Skin of body (tissue), 2 donors: ENCODE data around the gene UMODL1. TPM values are rescaled to one million over a fixed set of nuclear protein-coding genes. Genes with fewer than 3 reads are reported as not detected.
A peak's percentile ranks its signal among the peaks of the same experiment; 100 is the strongest.

Experiments used
- DNase-seq: peaks from one replicate; lab custom pipeline; 2025; lab: John Stamatoyannopoulos, UW
- total RNA-seq: library from RNA; depleted of rRNA; stranded (reverse); fragments of >200 nt; gene quantifications from one replicate; pipeline ENCODE4 v1.2.3, GENCODE V29; 2014

The UMODL1 gene
- total RNA-seq, 1 donor from 2014 or later: under 0.01 TPM

DNA sequence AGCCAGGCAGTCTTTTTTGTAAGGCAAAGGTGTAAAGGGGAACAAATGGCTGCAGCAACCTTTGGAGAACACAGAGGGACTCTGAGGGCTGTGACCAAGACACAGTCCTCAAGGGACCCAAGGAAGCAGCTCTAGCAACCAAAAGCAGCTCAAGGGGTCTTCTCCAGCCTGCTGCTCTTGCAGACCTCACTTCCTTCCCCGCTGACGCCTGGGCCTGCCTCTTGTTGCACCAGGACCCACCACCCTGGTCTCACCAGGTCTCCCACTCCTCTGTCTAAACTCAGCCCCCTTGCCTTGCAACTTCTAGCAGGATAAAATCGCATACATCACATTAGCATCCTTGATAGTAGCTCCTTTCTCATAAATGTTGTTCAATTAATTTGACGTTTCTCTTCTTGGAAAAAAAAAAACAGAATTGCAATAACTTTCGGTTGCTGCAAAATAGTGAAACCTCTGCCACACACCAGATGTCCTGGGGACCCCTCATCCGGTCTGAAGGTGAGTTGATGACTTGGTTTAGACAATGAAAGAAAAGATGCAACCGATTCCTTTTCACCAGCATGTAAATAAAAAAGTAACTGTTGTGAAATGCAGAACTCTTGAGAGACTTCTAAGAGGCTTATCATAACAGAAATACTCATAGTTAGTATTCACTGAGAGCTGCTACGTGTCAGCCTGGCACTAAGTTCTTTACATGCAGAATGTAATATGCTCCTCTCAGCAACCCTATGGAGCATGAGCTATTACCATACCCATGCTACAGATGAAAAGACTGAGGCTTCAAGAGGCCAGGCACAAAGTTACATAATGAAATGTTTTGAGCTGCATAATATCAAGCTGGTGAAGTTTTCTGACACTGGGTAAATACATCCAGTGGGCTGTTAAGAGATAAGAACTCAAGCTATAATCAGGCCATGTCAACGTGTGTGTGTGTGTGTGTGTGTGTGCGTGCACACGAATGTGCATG lies 58.5 kb downstream of the UMODL1 start:
- DNase-seq: no peak

DNA sequence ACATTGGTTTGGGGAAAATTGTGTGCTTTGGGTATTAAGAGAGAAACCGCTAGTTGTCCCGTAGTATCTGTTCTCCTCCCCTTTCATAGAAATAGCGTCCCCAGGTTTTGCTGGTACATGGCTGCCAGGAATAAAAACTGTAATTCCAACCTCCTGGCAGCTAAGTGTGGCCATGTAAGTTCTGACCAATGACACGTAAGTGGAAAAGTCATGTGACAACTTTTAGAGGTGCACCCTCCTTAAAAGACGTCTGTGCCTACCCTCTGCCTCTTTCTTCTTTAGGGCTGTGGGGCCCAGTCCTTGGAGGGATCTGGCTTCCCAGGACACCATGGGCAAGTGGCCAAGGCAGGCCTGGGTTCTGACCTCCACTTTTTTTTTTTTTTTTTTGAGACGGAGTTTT lies 59.3 kb downstream of the UMODL1 start:
- DNase-seq: no peak

DNA sequence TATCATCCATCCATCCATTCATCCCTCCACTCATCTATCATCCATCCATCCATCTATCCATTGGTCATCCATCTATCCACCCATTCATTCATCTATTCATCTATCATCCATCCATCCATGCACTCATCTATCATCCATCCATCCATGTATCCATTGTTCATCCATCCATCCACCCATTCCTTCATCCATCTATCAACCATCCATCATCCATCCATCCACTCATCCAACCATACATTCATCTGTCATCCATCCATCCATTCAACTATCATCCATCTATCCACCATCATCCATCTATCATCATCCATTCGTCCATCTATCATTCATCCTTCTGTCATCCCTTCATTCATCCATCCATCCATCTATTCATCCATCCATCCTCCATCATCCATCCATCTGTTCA lies 61.1 kb downstream of the UMODL1 start:
- DNase-seq: no peak

DNA sequence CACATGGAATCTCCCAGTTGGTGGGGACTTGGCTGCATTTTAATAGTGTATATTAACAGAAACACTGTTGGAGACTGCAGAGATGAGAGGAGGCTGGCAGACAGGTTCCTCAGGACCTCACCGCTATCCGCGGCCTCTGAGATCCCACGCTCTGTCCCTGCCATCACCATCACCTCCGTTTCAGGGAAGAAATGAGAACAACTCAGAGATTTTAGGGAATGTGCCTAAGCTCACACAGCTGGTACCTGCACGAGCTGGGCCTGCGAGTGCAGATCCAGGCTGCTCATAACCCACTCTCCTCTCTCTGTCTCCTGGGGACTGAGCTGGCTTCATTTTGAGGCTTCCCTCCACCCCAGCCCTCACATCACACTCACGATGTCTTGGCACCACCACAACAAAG lies 62.0 kb downstream of the UMODL1 start:
- no peak for DNase-seq

DNA sequence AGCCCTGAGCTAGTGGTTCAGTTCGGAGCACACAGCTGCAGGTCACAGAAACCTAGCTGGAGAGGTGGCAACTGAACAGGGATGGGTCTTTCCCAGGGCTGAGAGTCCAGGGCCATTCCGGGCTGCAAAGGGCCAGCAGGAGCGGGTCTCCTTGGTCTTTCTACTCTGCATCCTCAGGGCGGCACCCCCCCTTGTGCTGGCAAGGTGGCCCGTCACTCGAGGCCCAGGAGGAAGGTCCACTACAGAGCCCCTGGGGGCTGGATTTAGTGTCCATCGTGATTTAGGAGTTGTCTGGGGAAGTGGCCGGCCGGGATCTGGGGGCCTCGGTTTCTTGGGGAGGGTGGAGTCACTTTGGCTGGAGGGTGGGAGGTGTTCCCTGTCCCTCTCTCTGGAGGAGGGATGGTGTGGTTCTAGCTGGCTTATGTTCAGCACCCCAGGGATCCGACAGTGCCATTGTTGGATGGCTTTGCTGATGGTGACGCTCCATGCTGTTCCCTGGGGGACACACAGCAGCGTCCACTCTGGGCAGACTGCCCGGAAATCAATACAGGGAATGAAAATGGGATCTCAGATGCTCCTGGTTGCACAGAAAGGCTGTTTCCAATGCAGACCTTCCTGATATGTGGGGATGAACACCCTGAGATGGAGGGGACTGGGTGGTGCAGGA lies 64.4 kb downstream of the UMODL1 start:
- no peak for DNase-seq

DNA sequence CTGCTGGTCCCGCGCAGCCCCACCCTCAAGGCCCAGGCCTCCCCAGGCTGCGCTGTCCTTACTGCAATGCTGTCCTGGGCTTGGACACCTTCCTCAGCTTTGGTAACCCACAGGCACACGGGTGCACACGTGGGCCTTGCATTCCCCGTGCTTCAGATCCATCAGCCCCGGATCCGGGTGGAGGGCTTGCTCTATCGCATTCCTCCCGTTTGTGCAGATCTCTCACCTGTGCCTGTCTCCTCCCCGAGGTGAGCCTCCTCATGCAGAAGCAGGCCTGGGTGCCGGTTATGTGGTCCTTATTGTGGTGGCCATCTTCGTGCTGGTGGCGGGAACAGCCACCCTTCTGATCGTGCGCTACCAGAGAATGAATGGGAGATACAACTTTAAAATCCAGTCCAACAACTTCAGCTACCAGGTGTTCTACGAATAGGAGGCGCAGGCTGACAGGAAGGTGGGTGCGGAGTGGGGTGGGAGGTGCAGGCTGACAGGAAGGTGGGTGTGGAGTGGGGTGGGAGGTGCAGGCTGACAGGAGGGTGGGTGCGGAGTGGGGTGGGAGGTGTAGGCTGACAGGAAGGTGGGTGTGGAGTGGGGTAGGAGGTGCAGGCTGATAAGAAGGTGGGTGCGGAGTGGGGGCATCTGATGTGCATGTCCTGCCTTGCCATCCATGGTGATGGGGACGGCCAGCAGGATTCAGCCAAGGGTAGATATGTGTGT lies 66.2 kb downstream of the UMODL1 start:
- no peak for DNase-seq

DNA sequence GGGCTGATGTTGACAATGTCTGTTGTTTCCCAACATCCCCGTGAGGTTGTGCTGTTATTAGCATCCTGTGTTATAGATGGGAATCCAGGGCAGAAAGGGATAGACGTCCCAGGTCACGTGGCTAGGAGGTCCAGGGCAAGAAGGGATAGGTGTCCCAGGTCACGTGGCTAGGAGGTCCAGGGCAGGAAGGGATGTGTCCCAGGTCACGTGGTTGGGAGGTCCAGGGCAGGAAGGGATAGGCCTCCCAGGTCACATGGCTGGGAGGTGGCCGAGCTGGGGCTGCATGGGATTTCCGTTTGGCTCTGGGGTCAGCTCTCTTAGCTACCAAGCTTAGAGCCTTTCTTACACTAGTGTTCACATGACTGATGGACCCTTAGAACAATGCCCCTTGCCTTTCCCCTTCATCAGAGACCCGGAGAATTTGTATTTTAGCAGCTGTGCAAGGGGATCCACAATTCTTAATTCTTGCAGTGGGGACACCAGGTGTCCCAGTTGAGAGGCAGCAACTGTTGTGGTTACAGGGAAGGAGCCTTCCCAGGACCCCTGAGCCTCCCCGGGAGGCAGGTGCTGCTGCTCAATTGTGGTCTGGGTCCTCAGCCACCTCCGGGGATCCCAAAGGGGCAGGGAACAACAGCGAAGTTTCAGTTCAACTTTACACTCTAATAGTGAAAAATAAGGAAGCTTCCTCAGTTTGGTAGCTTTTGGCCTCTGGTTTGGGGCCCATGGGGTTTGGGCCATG lies 69.2 kb downstream of the UMODL1 start:
- DNase-seq: no peak

DNA sequence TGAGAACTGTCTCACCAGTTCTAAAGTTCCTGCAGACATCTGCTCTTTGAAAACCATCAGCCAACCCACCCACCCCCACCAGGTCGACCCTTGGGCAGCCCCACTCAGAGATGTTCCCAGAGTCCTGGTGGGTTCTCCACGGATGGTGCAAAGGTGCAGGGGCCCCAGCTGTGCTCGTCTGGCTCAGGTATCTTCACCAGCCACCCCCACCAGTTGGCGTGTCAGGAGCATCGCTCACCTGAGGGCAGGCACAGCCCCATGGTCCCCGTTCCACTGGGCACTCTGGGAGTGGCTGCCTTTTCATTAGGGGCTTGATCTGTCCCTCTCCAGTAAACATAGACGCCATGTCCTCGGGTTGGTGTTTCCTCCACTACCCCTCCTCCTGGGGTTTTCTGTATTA lies 70.5 kb downstream of the UMODL1 start:
- DNase-seq: no peak

DNA sequence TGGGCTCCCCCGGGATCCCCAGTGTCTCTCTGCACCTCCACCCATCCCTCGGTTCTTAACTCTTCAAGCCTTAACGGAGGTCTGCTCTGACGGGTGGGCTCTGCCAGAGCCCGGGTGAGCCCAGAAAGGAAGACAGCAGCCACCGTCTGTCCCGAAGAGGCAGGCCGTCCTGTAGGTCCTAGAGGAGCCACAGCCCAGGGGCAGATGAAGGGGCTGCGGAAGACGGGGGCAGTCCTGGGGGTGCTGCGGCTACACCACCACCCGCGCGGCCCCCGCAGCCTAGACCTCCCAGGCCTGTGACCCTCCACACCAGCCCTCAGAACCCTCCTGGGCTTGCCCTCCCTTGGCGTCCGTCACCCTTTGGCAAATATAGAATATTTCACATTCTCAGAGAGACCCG lies 71.0 kb downstream of the UMODL1 start:
- no peak for DNase-seq

DNA sequence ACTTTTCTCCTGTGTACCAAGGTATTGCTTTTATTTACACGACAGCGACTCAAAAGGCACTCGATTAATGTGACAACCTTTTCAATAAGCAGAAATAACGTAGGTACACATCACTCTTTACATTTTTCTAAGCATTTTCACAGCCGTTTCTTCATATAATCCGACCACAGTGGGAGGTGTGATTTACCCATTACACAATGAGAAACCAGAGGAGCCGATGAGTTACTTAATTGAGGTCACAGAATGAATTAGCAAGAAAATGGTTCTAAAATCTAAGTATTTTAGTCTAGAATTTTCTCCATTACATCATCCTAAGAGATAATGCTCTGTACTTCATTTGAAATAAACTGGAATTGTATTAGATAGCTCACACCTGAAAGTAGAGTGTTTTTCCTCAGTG lies 71.5 kb downstream of the UMODL1 start:
- no peak for DNase-seq

DNA sequence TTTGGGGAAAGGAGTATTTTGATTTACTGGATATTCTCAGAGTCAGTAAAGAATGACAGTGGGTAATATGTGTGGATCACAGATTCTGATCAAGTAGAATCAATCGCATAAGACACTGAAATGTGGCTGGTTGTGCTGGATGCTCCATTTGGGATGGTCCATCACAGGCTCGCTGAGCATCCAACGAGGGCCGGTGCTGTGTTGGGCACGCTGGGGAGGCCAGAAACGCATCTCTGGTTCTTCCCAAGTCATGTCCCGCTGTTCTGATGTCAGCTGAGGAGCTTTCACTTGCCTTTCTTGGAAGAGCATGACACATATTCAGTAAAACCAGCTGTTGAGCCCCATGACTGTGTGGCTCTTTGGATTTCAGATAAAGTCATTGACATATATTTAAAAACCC lies 72.0 kb downstream of the UMODL1 start:
- DNase-seq: no peak

DNA sequence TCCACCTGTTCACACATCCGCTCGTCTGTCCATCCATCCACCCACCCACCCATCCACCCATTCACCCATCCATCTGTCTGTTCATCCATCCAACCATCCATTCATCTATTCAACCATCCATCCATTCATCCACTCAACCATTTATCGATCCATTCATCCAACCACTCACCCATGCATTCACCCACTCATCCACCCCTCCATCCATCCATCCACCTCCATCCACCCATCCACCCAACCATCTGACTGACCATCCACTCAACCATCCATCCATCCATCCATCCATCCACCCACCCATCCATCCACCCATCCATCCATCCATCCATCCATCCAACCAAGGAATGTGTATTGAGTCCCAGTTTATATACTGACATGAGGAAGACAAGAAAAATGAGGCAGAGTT lies 73.1 kb downstream of the UMODL1 start:
- DNase-seq: no peak

DNA sequence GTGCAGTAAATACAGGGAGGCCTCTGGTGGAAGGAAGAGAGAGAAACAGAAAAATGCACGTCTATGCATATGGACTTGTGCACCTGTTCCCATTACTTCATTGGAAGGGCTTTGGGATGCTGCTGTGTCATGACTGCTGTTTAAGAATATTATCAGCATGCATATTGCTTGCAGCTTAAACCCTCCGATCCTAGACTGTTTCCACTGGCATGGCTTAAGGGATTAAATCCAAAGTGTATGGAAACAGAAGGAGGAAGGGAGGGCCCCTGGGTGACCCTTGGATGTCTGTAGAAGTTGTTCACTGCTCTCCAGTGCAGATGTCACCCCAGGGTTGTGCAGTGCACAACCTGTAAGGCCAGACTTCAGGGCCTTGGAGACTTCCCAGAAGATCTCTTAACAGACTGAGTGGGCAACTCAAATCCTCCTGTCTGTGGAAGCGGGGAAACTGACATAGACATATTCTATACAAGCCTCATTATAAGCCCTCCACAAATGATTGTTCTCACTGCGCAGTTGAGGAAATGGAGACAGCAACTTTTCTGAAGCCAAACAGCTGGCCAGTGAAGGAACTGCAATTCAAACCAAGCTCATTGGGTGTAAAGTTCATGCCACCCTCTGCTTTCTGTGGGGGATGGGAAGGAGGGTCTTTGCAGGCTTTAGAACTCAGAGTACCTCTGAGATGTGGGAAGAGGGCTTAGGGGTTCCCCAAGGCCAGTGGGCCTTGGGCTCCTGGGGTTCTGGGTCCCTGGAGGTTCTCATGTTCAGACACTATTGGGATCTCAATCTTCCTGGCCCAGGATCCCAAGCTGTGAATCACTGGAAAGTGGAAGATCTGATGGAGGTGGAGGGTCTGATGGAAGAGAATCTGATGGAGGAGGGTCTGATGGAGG lies 73.8 kb downstream of the UMODL1 start:
- no peak for DNase-seq

DNA sequence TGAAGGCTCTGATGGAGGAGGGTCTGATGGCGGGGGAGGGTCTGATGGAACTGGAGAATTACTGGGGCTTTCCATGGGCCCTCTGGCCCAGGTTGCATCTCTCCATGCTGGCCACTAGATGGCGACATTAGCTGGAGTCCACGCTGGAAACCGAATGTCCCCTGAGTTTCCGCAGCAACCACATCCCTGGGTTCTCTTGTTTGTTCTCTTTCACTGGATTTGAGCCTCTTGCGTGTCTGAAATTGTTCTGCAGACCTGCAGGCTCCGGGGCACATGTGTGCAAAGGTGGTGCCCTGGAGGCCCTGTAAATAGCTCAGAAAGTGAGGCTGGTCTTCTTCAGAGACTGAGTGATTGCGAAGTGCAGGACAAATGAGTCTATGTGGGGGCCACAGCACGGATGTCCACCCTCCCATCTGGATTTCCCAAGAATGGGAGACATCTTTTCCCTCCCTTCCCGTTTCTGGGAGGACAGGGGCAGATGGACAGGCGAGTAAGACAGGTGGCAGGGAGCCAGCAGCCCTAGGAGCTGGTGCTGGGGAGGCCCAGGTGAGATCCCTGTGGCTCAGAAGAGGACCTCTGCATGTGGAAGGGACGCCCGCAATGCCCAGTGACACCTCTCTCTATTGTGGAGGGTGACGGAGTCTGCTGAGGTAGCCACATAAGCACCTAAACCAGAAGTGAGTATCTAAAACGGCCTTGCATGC lies 74.6 kb downstream of the UMODL1 start:
- peak; percentile 68 for DNase-seq

DNA sequence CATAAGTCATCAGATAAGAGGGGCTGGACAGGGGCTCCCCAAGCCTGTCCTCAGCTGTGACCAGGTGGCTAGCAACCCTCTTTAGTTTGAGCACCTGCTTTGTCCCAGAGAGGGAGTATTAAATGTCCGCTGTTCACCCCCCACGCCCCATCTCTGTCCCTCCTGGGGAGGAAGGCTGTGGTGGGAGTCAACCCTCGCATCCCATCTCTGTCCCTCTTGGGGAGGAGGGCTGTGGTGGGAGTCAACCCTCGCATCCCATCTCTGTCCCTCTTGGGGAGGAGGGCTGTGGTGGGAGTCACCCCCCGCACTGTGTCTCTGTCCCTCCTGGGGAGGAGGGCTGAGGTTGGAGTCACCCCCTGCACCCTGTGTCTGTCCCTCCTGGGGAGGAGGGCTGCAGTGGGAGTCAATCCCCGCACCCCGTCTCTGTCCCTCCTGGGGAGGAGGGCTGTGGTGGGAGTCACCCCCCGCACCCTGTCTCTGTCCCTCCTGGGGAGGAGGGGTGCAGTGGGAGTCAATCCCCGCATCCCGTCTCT lies 75.2 kb downstream of the UMODL1 start:
- no peak for DNase-seq

DNA sequence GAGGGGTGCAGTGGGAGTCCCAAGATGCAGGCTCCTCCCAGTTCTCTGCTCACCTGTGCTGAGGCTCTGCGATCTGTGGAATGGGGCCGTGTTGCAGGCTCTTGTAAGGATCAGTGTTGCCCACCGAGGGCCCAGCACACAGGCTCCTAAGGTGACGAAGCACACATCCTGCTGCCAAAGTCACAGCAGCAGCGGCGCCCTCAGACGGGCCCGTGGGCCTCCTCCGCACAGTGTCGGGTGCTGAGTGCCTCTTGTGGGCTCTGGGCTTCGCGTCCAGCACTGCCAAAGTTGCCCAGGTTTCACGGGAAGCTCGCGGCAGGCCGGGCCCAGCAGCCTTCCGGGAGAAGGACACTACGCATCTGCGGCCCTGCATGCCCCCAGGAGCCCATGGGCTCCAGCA lies 75.7 kb downstream of the UMODL1 start:
- DNase-seq: no peak

DNA sequence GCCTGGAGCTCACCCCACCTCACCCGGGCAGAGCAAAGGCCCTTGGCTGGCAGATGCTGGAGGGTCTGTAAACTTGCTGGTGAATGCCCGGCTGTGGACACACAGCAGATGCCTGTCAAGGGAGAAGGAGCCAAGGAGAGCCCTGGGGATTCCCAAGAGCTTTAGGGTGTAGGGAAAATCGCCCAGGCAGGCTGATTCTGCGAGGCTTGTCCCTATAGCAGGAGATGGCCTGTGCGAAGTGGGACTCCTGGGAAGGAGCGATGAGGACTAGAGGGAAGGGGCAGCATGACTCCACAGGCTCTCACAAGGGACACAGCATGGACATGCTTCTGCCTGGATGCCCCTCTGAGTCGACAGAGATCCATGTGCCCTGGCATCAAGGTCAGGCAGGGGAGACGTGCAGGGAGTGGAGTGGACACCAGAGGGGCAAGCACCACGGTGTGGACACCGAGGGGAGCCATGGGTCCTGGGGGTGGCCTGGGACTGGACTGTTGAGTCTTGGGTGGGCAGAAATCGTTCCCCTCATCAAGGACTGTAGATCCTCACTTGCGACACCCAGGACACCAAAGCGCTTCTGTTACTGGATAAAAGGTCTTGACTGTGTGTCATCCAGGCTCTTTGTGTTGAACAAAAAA lies 76.4 kb downstream of the UMODL1 start:
- no peak for DNase-seq

DNA sequence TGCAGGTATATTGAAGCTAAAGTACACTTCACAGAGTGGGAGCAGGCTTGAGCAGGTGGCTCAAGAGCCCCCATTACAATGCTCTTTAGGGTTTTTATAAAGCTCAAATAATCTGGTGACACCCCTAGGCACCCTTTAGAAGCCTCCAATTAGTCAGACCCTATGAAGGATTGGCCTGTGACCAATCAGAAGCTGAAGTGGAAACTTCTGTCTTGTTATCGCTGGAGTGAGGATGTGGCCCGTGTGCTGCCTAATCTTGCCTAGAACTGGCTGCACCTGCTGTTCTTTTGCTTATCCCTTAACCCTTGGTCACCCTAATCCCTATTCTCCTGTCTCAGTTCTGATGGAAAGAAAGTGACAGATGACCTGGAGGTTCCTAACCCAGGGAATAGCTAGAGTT lies 77.0 kb downstream of the UMODL1 start:
- DNase-seq: no peak

DNA sequence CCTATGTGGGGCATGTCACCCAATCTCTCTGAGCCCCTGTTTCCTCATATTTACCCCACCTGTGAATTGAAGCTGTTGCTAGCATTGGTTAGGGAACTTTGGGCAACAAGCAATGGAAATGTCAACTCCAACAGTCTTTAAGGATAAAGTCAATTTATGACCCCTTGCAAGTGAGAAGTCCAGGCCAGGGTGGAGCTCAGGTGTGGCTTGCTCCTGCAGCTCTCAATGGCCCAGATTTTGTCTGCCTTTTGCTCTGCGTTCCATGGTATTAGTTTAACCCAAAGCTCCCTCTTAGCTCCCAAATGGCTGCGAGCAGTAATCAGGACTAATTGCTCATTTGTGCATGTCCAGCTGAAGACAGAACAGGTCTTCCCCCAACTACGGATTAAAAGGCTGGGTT lies 77.5 kb downstream of the UMODL1 start:
- no peak for DNase-seq
